K562 (cell line): ENCODE results near the gene ZCCHC9. TPM values are rescaled to one million over a fixed set of nuclear protein-coding genes. Genes with fewer than 3 reads are reported as not detected.

Source experiments
- ATAC-seq: fragments of 200-7000 bp; cut with Tn5 transposase; 3 replicates; pipeline ENCODE4 v1.9.1; 2020; ENCODE audit warnings: moderate library complexity
- BruUV-seq: library from RNA; stranded (reverse); fragments of 400-500 nt; replicated peaks from 2 replicates; lab custom pipeline; 2021; lab: Mats Ljungman, UMichigan
- CTCF ChIA-PET: fragments of 300-600 bp; formaldehyde crosslinking; extraction: SDS; loops from one replicate; lab custom pipeline; 2021; ENCODE audit warnings: low intra/inter-chr PET ratio; lab: Yijun Ruan, JAX
- POLR2A ChIA-PET: fragments of 300-600, 350-650 bp; sonication (Branson Sonifier 250); formaldehyde crosslinking; extraction: SDS; loops from one replicate; lab custom pipeline; 2021; ENCODE audit warnings: antibody characterized with exemption, inconsistent platforms; lab: Yijun Ruan, JAX
- DNase-seq, 4 experiments: peaks; one replicate each; pipeline versions ENCODE4 v3.0.0 to v3.0.0-alpha.2; 2011 to 2018; ENCODE audit warnings: low spot score in 3 of 4, mixed read lengths in 3 of 4; ENCODE audit errors: extremely low read depth in 1 of 4
- FAIRE-seq: peaks from 2 replicates; lab custom pipeline; 2011; peaks lifted over from hg19 to GRCh38; lab: Jason Lieb, UNC
- H2AFZ ChIP-seq: 2 replicates; pipeline ENCODE4 v1.6.0; 2011; ENCODE audit warnings: low read depth, low read length, control low read depth, inconsistent platforms
- H3K27ac ChIP-seq: fragments of 200-600 bp; 3 replicates; pipeline ENCODE4 v1.8.0; 2011; ENCODE audit warnings: low read depth, mild to moderate bottlenecking, control low read depth, inconsistent platforms, low read length, moderate library complexity, mixed read lengths; ENCODE audit errors: extremely low read depth
- H3K27me3 ChIP-seq, 2 experiments: fragments of 300-600 bp in 1 of 2; 2 replicates in 1 of 2; 3 replicates in 1 of 2; pipeline versions ENCODE4 v1.6.0 to v1.8.0; 2011; ENCODE audit warnings: inconsistent platforms in 2 of 2, low read length in 2 of 2, mild to moderate bottlenecking in 1 of 2, mixed read lengths in 1 of 2, moderate library complexity in 1 of 2; ENCODE audit not compliant: control insufficient read depth in 2 of 2, insufficient read depth in 2 of 2
- H3K36me3 ChIP-seq: fragments of 300-600 bp; 3 replicates; pipeline ENCODE4 v1.8.0; 2011; ENCODE audit warnings: mild to moderate bottlenecking, low read length, inconsistent platforms; ENCODE audit not compliant: control insufficient read depth, insufficient read depth
- H3K4me1 ChIP-seq, 2 experiments: fragments of 200-600 bp in 1 of 2; replicated peaks in 1 of 2; 2 replicates in 1 of 2; 3 replicates in 1 of 2; pipeline versions ENCODE4 v1.5.1 to v1.8.0; 2011; ENCODE audit warnings: inconsistent platforms in 2 of 2, low read length in 2 of 2, mild to moderate bottlenecking in 1 of 2, mixed read lengths in 1 of 2, moderate library complexity in 1 of 2; ENCODE audit not compliant: control insufficient read depth in 2 of 2, insufficient read depth in 2 of 2
- H3K4me2 ChIP-seq: 2 replicates; pipeline ENCODE4 v1.6.1; 2011; ENCODE audit warnings: low read length, control low read depth, inconsistent platforms, mixed read lengths; ENCODE audit not compliant: insufficient read depth
- H3K4me3 ChIP-seq: fragments of 200-600 bp; sonication (generic), shearing (Covaris generic); 2 replicates; pipeline ENCODE4 v1.5.1; 2016; ENCODE audit warnings: control low read depth, inconsistent platforms
- H3K79me2 ChIP-seq: fragments of 200-600 bp; 3 replicates; pipeline ENCODE4 v1.8.0; 2011; ENCODE audit warnings: low read length, inconsistent platforms; ENCODE audit not compliant: control insufficient read depth, insufficient read depth
- H3K9ac ChIP-seq, 2 experiments: 2 replicates each; pipeline versions ENCODE4 v1.6.0 to v1.6.1; 2011; ENCODE audit warnings: low read depth in 2 of 2, low read length in 2 of 2, control low read depth in 1 of 2, inconsistent platforms in 1 of 2, mild to moderate bottlenecking in 1 of 2, mixed read lengths in 1 of 2; ENCODE audit not compliant: insufficient read depth in 1 of 2
- H3K9me1 ChIP-seq: one replicate; pipeline ENCODE4 v1.6.0; 2011; ENCODE audit warnings: inconsistent platforms, mild to moderate bottlenecking, low read length, moderate library complexity; ENCODE audit not compliant: control insufficient read depth, insufficient read depth
- H3K9me3 ChIP-seq: replicated peaks from 2 replicates; pipeline ENCODE4 v1.5.1; 2011; ENCODE audit warnings: low read depth, low read length, inconsistent platforms; ENCODE audit not compliant: control insufficient read depth, insufficient read depth
- H4K20me1 ChIP-seq: replicated peaks from 2 replicates; pipeline ENCODE4 v1.6.1; 2011; ENCODE audit warnings: low read length, inconsistent platforms, mixed read lengths; ENCODE audit not compliant: control insufficient read depth, insufficient read depth
- CLOCK ChIP-seq: fragments of 250-450 bp; sonication (Bioruptor Pico); IDR thresholded peaks from 2 replicates; pipeline ENCODE4 v1.4.0; 2020; ENCODE audit warnings: mild to moderate bottlenecking, moderate library complexity, borderline replicate concordance
- RNF219 ChIP-seq: fragments of 250-450 bp; sonication (Bioruptor Pico); IDR thresholded peaks from 2 replicates; pipeline ENCODE4 v1.5.0; 2022; ENCODE audit warnings: mild to moderate bottlenecking
- SRSF7 ChIP-seq: fragments of 200-400 bp; formaldehyde crosslinking; optimal IDR thresholded peaks from 2 replicates; pipeline ENCODE3; 2017; ENCODE audit warnings: mild to moderate bottlenecking, low read depth, low read length
- WGBS: fragments of 100-300 bp; shearing (Covaris generic); methylation state at CpG from one replicate; pipeline ENCODE4 v1.1.6; 2016; ENCODE audit warnings: low coverage, mixed read lengths; ENCODE audit not compliant: insufficient coverage; ENCODE audit errors: missing lambda C conversion rate; 5-methylcytosine and 5-hydroxymethylcytosine counted together
- in situ Hi-C: fragments of 300-500 bp; cut with MboI; formaldehyde crosslinking; loops from 4 replicates; pipeline ENCODE4 v1.15.0; 2018; ENCODE audit warnings: inconsistent platforms, mixed read lengths
- intact Hi-C: fragments of 100-400 bp; cut with micrococcal nuclease; formaldehyde crosslinking; loops from 2 replicates; pipeline ENCODE4 v1.14.2; 2022
- polyA plus RNA-seq, 8 experiments: library from polyadenylated mRNA; depleted of rRNA in 4 of 8; stranded (reverse) in 5 of 8; unstranded in 3 of 8; fragments of >200 nt; fragmentation: Nextera tagmentation in 2 of 8; fragmentation: Illumina TruSeq in 1 of 8; extraction: Ambion mirVana in 2 of 8; extraction: Trizol in 1 of 8; gene quantifications; 2 replicates each; pipeline versions ENCODE4 v1.2.1 to v1.2.3, GENCODE V29; 2011 to 2014; ENCODE audit warnings: inconsistent platforms in 1 of 8, missing spikeins in 1 of 8
- total RNA-seq, 7 experiments: library from RNA; depleted of rRNA in 6 of 7; stranded (reverse); fragments of >200 nt in 6 of 7; fragmentation: Illumina TruSeq in 2 of 7; extraction: Trizol in 2 of 7; gene quantifications; 2 replicates each; pipeline versions ENCODE4 v1.2.1 to v1.2.3, GENCODE V29; 2011 to 2021; ENCODE audit warnings: low replicate concordance in 1 of 7

The ZCCHC9 gene
- total and polyA plus RNA-seq, 9 of the 15 experiments (the other 6 are each of a cell fraction or from before 2014, with no cell fraction given): 40.3 to 95.3 (median 59.9) TPM

- no TSS peak for BruUV-seq
- H3K9me3 ChIP-seq: no peaks in the 10 kb centered on the region
- TF ChIP-seq SRSF7 (no peak), RNF219 (CRISPR knock-in tag) (no peak), CLOCK (CRISPR knock-in tag) (no peak)
- TF ChIP-seq, all 486 proteins: peak for 0
- no peaks in the 10 kb centered on the region for H3K9me1 ChIP-seq
- no peaks in the 10 kb centered on the region for H4K20me1 ChIP-seq
- no peaks in the 10 kb centered on the region for H3K36me3 ChIP-seq
- no peak overlapping the region for H3K4me3 ChIP-seq
- intact Hi-C loops: no loop called here
- no peak overlapping the region for H3K27ac ChIP-seq
- no peak overlapping the region for H3K4me2 ChIP-seq
- H2AFZ ChIP-seq: no peak overlapping the region
- H3K79me2 ChIP-seq: no peaks in the 10 kb centered on the region
- DNase-seq: no peak
- no peaks in the 10 kb centered on the region for H3K27me3 ChIP-seq
- H3K9ac ChIP-seq: no peak overlapping the region
- H3K4me1 ChIP-seq: peaks cover 0 to 4% of the 10 kb centered on the region in 2 experiments; a peak in 1 of 5 replicates
- ChIA-PET POLR2A (no interaction called here), CTCF (no interaction called here)
- in situ Hi-C loops: no loop called here
- FAIRE-seq: no peak
- ATAC-seq: no peak
- WGBS: 44% methylated on average over 1 of the region's 1 CpG
Observed at GRCh38 chr5:81252904-81253303, 48.5 kb upstream of the ZCCHC9 start.
